ENCODE data around the gene KRT4. TPM values are rescaled to one million over a fixed set of nuclear protein-coding genes. Genes with fewer than 3 reads are reported as not detected.

The KRT4 gene
- total RNA-seq, 1 experiment from 2014 or later = not detected

- H4K91ac ChIP-seq (ENCODE audit: insufficient read length, low read depth, low read length) = no peak overlapping the region
- no peak overlapping the region for H3K4me3 Mint-ChIP-seq
- H3K4me2 ChIP-seq (ENCODE audit: insufficient read depth, insufficient read length, low read length) = no peak overlapping the region
- H3K18ac ChIP-seq (ENCODE audit: insufficient read length, low read depth, low read length) = no peak overlapping the region
- peaks cover 10% of the 10 kb centered on the region for H3K27me3 Mint-ChIP-seq (ENCODE audit: low read depth)
- no peak overlapping the region for H2BK12ac ChIP-seq (ENCODE audit: insufficient read length, low read depth, low read length)
- no peak for DNase-seq
- no peak overlapping the region for H2BK120ac ChIP-seq (ENCODE audit: low read depth, low read length, poor library complexity, severe bottlenecking)
- H3K23ac ChIP-seq (ENCODE audit: insufficient read length, low read depth, low read length) = no peak overlapping the region
- no peak overlapping the region for H3K4ac ChIP-seq (ENCODE audit: low read depth, low read length)
- no peak overlapping the region for H3K9ac ChIP-seq (ENCODE audit: extremely low read depth, insufficient read length, low read length)
- no peaks in the 10 kb centered on the region for H3K79me1 ChIP-seq (ENCODE audit: insufficient read depth, low read depth, low read length, poor library complexity, severe bottlenecking)
- no peaks in the 10 kb centered on the region for H3K36me3 Mint-ChIP-seq (ENCODE audit: insufficient read depth in 1 of 3, low read depth in 3 of 3)
- H3K14ac ChIP-seq (ENCODE audit: insufficient read depth, low read length) = no peak overlapping the region
- TF ChIP-seq CTCF (conservative IDR thresholded peaks at IDR 0.05) = no peak
- peaks cover 21 to 22% of the 10 kb centered on the region in 2 experiments for H3K4me1 Mint-ChIP-seq
- H2AFZ ChIP-seq (ENCODE audit: low read length) = no peak overlapping the region
- H2AK5ac ChIP-seq (ENCODE audit: insufficient read length, low read length) = no peak overlapping the region
- H3K9me3 ChIP-seq (ENCODE audit: control insufficient read depth, low read depth, low read length) = no peaks in the 10 kb centered on the region
- H2BK15ac ChIP-seq (ENCODE audit: low read depth, low read length) = no peak overlapping the region
- no peak overlapping the region for H4K5ac ChIP-seq (ENCODE audit: insufficient read length, low read depth, low read length)
- no peak overlapping the region for H2BK5ac ChIP-seq (ENCODE audit: insufficient read length, low read length)
- no peak overlapping the region for H4K8ac ChIP-seq (replicated peaks; ENCODE audit: insufficient read length, low read depth, low read length)
- H3K9me3 Mint-ChIP-seq = no peaks in the 10 kb centered on the region
- H3K27ac Mint-ChIP-seq = no peak overlapping the region
- H3K27me3 ChIP-seq (ENCODE audit: insufficient read depth, low read length) = no peaks in the 10 kb centered on the region
- no peak overlapping the region for H2BK20ac ChIP-seq (ENCODE audit: low read depth, low read length, poor library complexity, severe bottlenecking)
- no peaks in the 10 kb centered on the region for H4K20me1 ChIP-seq (ENCODE audit: control insufficient read depth, insufficient read depth, insufficient read length)
- no peaks in the 10 kb centered on the region for H3K23me2 ChIP-seq (ENCODE audit: insufficient read length, low read depth, low read length, poor library complexity, severe bottlenecking)
- H3K56ac ChIP-seq (ENCODE audit: insufficient read length, low read depth, low read length) = no peak overlapping the region
- no peak overlapping the region for H3T11ph ChIP-seq (ENCODE audit: low read length)
- WGBS (ENCODE audit: extremely low coverage, insufficient read length, low lambda C conversion rate) = no CpG with 5 or more reads among the region's 3 CpGs
- H3K79me2 ChIP-seq (ENCODE audit: insufficient read depth, low read length) = no peaks in the 10 kb centered on the region
- H3K27ac ChIP-seq (ENCODE audit: insufficient read length, low read depth, low read length) = no peak overlapping the region
- peaks cover 2% of the 10 kb centered on the region; the same call in 1 of the 2 replicates for H3K4me1 ChIP-seq (ENCODE audit: insufficient read depth, low read length)
These were observed 7.6 kb downstream of the KRT4 start for GRCh38 chr12:52806169-52806811.

Data from H9 (cell line).